HG03159 (cell line): Measurements from ENCODE around the gene LRRC73.
"Not testable (repeated sequence)": the region's sequence is repeated elsewhere in the genome, so short reads cannot be mapped to it uniquely, and the experiment has no call there.

Source experiments
- ATAC-seq: cut with Tn5 transposase; IDR thresholded peaks from one replicate; pipeline ENCODE4 v1.9.1; 2021; ENCODE audit warnings: mild to moderate bottlenecking, moderate library complexity; ENCODE audit not compliant: unreplicated experiment

LRRC73 gene

GRCh38 chr6:43511824-43512415 lies 1.8 kb upstream of the LRRC73 start:
- ATAC-seq: no peak

GRCh38 chr6:43510827-43511163 lies 649 bp upstream of the LRRC73 start:
- no peak for ATAC-seq

GRCh38 chr6:43509142-43509983 lies 783 bp downstream of the LRRC73 start:
- no peak for ATAC-seq

- no peak for ATAC-seq
These were observed 1.5 kb downstream of the LRRC73 start for GRCh38 chr6:43508481-43509141.

- ATAC-seq: no peak
These were observed 3.3 kb downstream of the LRRC73 start for GRCh38 chr6:43506667-43507471.

- ATAC-seq: no peak
These were observed 4.0 kb downstream of the LRRC73 start for GRCh38 chr6:43506171-43506570.

- no peak for ATAC-seq
These were observed 4.4 kb downstream of the LRRC73 start for GRCh38 chr6:43505718-43506117.

GRCh38 chr6:43504756-43505593 lies 5.2 kb downstream of the LRRC73 start:
- ATAC-seq: no peak

GRCh38 chr6:43503443-43503842 lies 6.7 kb downstream of the LRRC73 start:
- ATAC-seq: no peak

- no peak for ATAC-seq
These were observed 7.5 kb downstream of the LRRC73 start for GRCh38 chr6:43502666-43503065.

GRCh38 chr6:43500921-43501320 lies 9.2 kb downstream of the LRRC73 start:
- ATAC-seq: no peak

- ATAC-seq: no peak
These were observed 10.9 kb downstream of the LRRC73 start for GRCh38 chr6:43499028-43499815.

- ATAC-seq: not testable (repeated sequence)
These were observed 11.9 kb downstream of the LRRC73 start for GRCh38 chr6:43498291-43498690.

GRCh38 chr6:43497689-43498088 lies 12.5 kb downstream of the LRRC73 start:
- ATAC-seq: no peak

- no peak for ATAC-seq
These were observed 13.1 kb downstream of the LRRC73 start for GRCh38 chr6:43497129-43497396.

GRCh38 chr6:43496370-43497128 lies 13.6 kb downstream of the LRRC73 start:
- ATAC-seq: no peak

- ATAC-seq: no peak
These were observed 14.7 kb downstream of the LRRC73 start for GRCh38 chr6:43495409-43495941.

- no peak for ATAC-seq
These were observed 15.4 kb downstream of the LRRC73 start for GRCh38 chr6:43494766-43495165.

- no peak for ATAC-seq
These were observed 15.8 kb downstream of the LRRC73 start for GRCh38 chr6:43494321-43494720.
